ENCODE data around the gene TBXA2R. TPM values are rescaled to one million over a fixed set of nuclear protein-coding genes. Genes with fewer than 3 reads are reported as not detected.

Gene TBXA2R
- total and polyA plus RNA-seq, 2 of the 8 experiments (the other 6 are each of a cell fraction or from before 2014, with no cell fraction given): 0.39 to 0.50 TPM

DNA sequence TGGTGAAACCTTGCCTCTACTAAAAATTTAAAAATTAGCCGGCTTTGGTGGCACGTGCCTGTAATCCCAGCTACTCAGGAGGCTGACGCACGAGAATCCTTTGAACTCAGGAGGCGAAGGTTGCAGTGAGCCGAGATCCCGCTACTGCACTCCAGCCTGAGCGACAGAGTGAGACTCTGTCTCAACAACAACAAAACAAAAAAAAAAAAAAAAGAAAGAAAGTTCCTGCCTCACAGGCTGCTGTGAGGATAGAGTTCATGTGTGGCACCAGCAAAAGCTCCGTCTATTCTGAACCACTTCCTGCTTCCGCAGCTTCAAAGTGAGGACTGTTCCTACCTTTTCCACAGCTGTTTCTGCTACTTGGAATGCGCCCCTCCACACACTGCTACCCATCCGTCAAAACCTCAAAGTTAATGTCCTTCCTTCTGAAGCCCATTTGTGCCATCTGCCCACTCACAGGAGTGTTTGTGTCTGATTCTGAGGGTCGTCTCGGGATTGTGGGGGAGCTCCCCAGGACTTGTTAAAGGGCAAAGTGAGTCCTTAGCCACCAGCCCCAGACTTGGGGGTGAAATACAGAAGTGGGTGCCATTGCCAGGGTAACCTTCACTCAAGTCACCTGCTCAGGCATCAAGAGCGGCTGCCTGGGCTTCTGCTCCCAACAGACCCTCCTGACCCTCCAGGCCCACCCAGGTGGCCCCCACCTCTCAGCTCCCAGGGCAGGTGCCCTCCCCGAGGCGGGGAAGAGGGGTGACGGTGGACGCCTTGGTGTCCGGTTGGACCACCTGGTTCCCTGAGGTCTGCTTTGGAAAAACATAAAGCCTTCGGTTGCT lies 52.2 kb downstream of the TBXA2R start (continued):
- TF ChIP-seq EZH2 (IDR thresholded peaks at IDR 0.05; ENCODE audit: low read depth, low read length, severe bottlenecking) (no peak), BACH1 (IDR thresholded peaks at IDR 0.05; ENCODE audit: low read length) (no peak), HDAC6 (IDR thresholded peaks at IDR 0.05; ENCODE audit: low read depth, low read length) (no peak), BRCA1 (IDR thresholded peaks at IDR 0.05; ENCODE audit: low read depth, low read length) (no peak), CTBP2 (IDR thresholded peaks at IDR 0.05; ENCODE audit: borderline replicate concordance, insufficient read depth, insufficient read length, low read length) (no peak), CHD1 (IDR thresholded peaks at IDR 0.05; ENCODE audit: low read depth, low read length) (no peak), POLR2AphosphoS5 (IDR thresholded peaks at IDR 0.05; ENCODE audit: low read depth, low read length) (no peak), HDAC2 (IDR thresholded peaks at IDR 0.05; ENCODE audit: borderline replicate concordance in 1 of 2, low read depth in 2 of 2, low read length in 2 of 2) (no peak)
- TF ChIP-seq, protein P1, sequence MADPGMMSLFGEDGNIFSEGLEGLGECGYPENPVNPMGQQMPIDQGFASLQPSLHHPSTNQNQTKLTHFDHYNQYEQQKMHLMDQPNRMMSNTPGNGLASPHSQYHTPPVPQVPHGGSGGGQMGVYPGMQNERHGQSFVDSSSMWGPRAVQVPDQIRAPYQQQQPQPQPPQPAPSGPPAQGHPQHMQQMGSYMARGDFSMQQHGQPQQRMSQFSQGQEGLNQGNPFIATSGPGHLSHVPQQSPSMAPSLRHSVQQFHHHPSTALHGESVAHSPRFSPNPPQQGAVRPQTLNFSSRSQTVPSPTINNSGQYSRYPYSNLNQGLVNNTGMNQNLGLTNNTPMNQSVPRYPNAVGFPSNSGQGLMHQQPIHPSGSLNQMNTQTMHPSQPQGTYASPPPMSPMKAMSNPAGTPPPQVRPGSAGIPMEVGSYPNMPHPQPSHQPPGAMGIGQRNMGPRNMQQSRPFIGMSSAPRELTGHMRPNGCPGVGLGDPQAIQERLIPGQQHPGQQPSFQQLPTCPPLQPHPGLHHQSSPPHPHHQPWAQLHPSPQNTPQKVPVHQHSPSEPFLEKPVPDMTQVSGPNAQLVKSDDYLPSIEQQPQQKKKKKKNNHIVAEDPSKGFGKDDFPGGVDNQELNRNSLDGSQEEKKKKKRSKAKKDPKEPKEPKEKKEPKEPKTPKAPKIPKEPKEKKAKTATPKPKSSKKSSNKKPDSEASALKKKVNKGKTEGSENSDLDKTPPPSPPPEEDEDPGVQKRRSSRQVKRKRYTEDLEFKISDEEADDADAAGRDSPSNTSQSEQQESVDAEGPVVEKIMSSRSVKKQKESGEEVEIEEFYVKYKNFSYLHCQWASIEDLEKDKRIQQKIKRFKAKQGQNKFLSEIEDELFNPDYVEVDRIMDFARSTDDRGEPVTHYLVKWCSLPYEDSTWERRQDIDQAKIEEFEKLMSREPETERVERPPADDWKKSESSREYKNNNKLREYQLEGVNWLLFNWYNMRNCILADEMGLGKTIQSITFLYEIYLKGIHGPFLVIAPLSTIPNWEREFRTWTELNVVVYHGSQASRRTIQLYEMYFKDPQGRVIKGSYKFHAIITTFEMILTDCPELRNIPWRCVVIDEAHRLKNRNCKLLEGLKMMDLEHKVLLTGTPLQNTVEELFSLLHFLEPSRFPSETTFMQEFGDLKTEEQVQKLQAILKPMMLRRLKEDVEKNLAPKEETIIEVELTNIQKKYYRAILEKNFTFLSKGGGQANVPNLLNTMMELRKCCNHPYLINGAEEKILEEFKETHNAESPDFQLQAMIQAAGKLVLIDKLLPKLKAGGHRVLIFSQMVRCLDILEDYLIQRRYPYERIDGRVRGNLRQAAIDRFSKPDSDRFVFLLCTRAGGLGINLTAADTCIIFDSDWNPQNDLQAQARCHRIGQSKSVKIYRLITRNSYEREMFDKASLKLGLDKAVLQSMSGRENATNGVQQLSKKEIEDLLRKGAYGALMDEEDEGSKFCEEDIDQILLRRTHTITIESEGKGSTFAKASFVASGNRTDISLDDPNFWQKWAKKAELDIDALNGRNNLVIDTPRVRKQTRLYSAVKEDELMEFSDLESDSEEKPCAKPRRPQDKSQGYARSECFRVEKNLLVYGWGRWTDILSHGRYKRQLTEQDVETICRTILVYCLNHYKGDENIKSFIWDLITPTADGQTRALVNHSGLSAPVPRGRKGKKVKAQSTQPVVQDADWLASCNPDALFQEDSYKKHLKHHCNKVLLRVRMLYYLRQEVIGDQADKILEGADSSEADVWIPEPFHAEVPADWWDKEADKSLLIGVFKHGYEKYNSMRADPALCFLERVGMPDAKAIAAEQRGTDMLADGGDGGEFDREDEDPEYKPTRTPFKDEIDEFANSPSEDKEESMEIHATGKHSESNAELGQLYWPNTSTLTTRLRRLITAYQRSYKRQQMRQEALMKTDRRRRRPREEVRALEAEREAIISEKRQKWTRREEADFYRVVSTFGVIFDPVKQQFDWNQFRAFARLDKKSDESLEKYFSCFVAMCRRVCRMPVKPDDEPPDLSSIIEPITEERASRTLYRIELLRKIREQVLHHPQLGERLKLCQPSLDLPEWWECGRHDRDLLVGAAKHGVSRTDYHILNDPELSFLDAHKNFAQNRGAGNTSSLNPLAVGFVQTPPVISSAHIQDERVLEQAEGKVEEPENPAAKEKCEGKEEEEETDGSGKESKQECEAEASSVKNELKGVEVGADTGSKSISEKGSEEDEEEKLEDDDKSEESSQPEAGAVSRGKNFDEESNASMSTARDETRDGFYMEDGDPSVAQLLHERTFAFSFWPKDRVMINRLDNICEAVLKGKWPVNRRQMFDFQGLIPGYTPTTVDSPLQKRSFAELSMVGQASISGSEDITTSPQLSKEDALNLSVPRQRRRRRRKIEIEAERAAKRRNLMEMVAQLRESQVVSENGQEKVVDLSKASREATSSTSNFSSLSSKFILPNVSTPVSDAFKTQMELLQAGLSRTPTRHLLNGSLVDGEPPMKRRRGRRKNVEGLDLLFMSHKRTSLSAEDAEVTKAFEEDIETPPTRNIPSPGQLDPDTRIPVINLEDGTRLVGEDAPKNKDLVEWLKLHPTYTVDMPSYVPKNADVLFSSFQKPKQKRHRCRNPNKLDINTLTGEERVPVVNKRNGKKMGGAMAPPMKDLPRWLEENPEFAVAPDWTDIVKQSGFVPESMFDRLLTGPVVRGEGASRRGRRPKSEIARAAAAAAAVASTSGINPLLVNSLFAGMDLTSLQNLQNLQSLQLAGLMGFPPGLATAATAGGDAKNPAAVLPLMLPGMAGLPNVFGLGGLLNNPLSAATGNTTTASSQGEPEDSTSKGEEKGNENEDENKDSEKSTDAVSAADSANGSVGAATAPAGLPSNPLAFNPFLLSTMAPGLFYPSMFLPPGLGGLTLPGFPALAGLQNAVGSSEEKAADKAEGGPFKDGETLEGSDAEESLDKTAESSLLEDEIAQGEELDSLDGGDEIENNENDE (IDR thresholded peaks at IDR 0.05; ENCODE audit: insufficient replicate concordance, low read length): no peak
